Esophagus squamous epithelium (tissue), 4 donors: ENCODE measurements around the gene POC1A.

Source experiments
- CTCF ChIP-seq, 6 experiments: fragments of 450-650 bp in 4 of 6; fragments of 200-600 bp in 2 of 6; sonication (generic) in 2 of 6; IDR thresholded peaks; one replicate each; pipeline ENCODE4 v1.5.1; 2016 to 2019; ENCODE audit warnings: antibody characterized with exemption in 6 of 6, mild to moderate bottlenecking in 4 of 6, moderate library complexity in 4 of 6
- POLR2A ChIP-seq, 4 donors: fragments of 450-650 bp; IDR thresholded peaks; one replicate each; pipeline ENCODE4 v1.6.1; 2017; ENCODE audit warnings: antibody characterized with exemption in 4 of 4, mild to moderate bottlenecking in 4 of 4, moderate library complexity in 3 of 4

DNA sequence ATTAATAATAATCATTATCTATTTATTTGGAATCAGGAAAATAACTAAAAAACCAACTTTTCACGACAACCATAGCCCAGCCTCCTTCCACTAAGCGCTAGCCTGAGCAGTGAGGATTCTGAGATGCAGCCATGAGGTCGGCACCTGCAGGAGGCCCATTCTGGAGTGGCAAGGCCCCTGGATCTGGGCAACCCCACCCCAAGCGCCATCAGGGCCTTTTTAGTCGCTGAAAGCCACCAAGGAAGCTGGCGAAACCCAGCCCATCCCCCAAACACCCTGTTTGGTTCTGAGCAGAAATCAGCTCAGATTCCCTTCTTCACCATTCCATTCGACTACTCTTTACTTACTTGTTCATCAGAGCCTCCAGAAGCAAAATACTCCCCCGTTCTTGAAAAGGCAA is 29.5 kb downstream of the POC1A start:
- TF ChIP-seq POLR2A (IDR thresholded peaks at IDR 0.05) (no peak), CTCF (IDR thresholded peaks at IDR 0.05) (no peak)
